22Rv1 (cell line): ENCODE data around the gene WDR6.

Experiments used
- ZFX ChIP-seq: fragments of 450-650 bp; IDR thresholded peaks from 2 replicates; pipeline ENCODE4 v1.6.1; 2017; ENCODE audit warnings: antibody characterized with exemption, borderline replicate concordance
- TF ChIP-seq, protein P1 (sequence below): fragments of 450-650 bp; IDR thresholded peaks from 2 replicates; pipeline ENCODE4 v1.5.1; 2017; ENCODE audit warnings: mild to moderate bottlenecking

DNA sequence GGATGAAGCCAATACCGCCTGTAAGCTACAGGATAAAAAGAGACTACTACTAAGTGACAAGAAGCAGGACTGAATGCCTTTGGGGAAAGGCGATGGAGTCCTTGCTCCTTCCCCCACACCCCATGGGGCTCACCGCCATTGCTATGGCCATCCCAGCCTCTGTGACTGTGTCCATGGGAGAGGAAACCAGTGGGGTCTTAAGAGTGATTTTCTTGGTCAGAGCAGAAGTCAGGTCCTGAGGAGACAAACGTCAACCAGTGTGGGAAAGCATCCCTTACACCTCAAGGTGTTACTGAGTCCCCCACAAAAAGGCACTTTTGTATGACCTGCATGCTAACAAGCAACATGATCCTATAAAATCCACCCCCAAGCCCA, 21.1 kb downstream of the WDR6 start:
- TF ChIP-seq, protein P1, sequence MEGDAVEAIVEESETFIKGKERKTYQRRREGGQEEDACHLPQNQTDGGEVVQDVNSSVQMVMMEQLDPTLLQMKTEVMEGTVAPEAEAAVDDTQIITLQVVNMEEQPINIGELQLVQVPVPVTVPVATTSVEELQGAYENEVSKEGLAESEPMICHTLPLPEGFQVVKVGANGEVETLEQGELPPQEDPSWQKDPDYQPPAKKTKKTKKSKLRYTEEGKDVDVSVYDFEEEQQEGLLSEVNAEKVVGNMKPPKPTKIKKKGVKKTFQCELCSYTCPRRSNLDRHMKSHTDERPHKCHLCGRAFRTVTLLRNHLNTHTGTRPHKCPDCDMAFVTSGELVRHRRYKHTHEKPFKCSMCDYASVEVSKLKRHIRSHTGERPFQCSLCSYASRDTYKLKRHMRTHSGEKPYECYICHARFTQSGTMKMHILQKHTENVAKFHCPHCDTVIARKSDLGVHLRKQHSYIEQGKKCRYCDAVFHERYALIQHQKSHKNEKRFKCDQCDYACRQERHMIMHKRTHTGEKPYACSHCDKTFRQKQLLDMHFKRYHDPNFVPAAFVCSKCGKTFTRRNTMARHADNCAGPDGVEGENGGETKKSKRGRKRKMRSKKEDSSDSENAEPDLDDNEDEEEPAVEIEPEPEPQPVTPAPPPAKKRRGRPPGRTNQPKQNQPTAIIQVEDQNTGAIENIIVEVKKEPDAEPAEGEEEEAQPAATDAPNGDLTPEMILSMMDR, result no peak
- TF ChIP-seq ZFX, result no peak
